Loucy (cell line): Measurements from ENCODE around the gene OBP2A.
"Not testable (repeated sequence)": the region's sequence is repeated elsewhere in the genome, so short reads cannot be mapped to it uniquely, and the experiment has no call there.

ENCODE experiments used
- H2AFZ ChIP-seq: fragments of 200-600 bp; sonication (generic); 2 replicates; pipeline ENCODE4 v1.6.0; 2016; ENCODE audit warnings: antibody characterized with exemption, mild to moderate bottlenecking, low read length, moderate library complexity
- H3F3A ChIP-seq: fragments of 200-600 bp; 2 replicates; pipeline ENCODE4 v1.6.0; 2016; ENCODE audit warnings: antibody characterized with exemption, low read depth, mild to moderate bottlenecking
- H3K27me3 ChIP-seq: fragments of 200-600 bp; sonication (generic); 2 replicates; pipeline ENCODE4 v1.6.1; 2014; ENCODE audit warnings: low read length, mild to moderate bottlenecking; ENCODE audit not compliant: insufficient read depth, poor library complexity, severe bottlenecking
- H3K36me3 ChIP-seq: fragments of 200-600 bp; sonication (generic); 2 replicates; pipeline ENCODE4 v1.6.1; 2016; ENCODE audit warnings: low read length; ENCODE audit not compliant: insufficient read depth
- H3K4me1 ChIP-seq: fragments of 200-600 bp; sonication (generic); 2 replicates; pipeline ENCODE4 v1.5.1; 2014; ENCODE audit warnings: low read length, mild to moderate bottlenecking; ENCODE audit not compliant: insufficient read depth, poor library complexity, severe bottlenecking
- H3K4me2 ChIP-seq: fragments of 200-600 bp; sonication (generic); 2 replicates; pipeline ENCODE4 v1.6.0; 2014; ENCODE audit warnings: antibody characterized with exemption, low read length, low read depth, mild to moderate bottlenecking; ENCODE audit not compliant: poor library complexity, severe bottlenecking
- H3K4me3 ChIP-seq: fragments of 200-600 bp; sonication (generic); 2 replicates; pipeline ENCODE4 v1.5.1; 2014; ENCODE audit warnings: low read length, mild to moderate bottlenecking, mixed read lengths; ENCODE audit not compliant: poor library complexity, severe bottlenecking
- H3K79me2 ChIP-seq: fragments of 200-600 bp; sonication (generic); 2 replicates; pipeline ENCODE4 v1.6.1; 2014; ENCODE audit warnings: low read length; ENCODE audit not compliant: insufficient read depth
- H3K9ac ChIP-seq: fragments of 200-600 bp; sonication (generic); 2 replicates; pipeline ENCODE4 v1.6.0; 2014; ENCODE audit warnings: mild to moderate bottlenecking, low read depth, low read length, moderate library complexity; ENCODE audit not compliant: poor library complexity, severe bottlenecking
- H3K9me2 ChIP-seq: fragments of 200-600 bp; sonication (generic); replicated peaks from 2 replicates; pipeline ENCODE4 v1.6.1; 2016; ENCODE audit warnings: low read depth, low read length, mixed read lengths
- H3K9me3 ChIP-seq: fragments of 200-600 bp; sonication (generic); 2 replicates; pipeline ENCODE4 v1.6.1; 2014; ENCODE audit warnings: mild to moderate bottlenecking, antibody characterized with exemption, low read length, low read depth; ENCODE audit not compliant: insufficient read depth
- H4K20me1 ChIP-seq: fragments of 200-600 bp; sonication (generic); 2 replicates; pipeline ENCODE4 v1.6.0; 2014; ENCODE audit warnings: antibody characterized with exemption, low read length, mild to moderate bottlenecking; ENCODE audit not compliant: insufficient read depth, poor library complexity, severe bottlenecking
- EZH2phosphoT487 ChIP-seq: fragments of 200-600 bp; IDR thresholded peaks from 2 replicates; pipeline ENCODE4 v1.6.1; 2018; ENCODE audit warnings: antibody characterized with exemption, mild to moderate bottlenecking, moderate library complexity, borderline replicate concordance
- TF ChIP-seq, protein P1 (sequence below): fragments of 200-600 bp; sonication (generic); conservative IDR thresholded peaks from 2 replicates; pipeline ENCODE4 v1.5.1; 2014; ENCODE audit warnings: mild to moderate bottlenecking, antibody characterized with exemption, low read length

The OBP2A gene

DNA sequence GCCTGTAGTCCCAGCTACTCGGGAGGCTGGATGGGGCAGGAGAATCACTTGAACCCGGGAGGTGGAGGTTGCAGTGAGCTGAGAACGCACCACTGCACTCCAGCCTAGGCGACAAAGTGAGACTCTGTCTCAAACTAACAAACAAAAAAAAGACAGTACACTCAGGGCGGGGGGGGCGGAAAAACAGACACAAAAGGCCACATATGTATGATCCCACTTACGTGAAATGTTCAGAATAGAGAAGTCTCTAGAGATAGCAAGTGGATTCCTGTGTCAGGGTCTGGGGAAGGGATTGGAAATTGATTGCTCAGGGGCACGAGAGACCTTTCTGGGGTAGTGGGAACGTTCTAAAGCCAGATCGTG, 33.7 kb upstream of the OBP2A start:
- Histone ChIP-seq H3K27me3 (no peaks in the 10 kb centered on the region), H3K4me2 (no peak overlapping the region), H3K4me3 (no peak overlapping the region), H2AFZ (no peak overlapping the region), H3K9ac (no peak overlapping the region), H3K36me3 (no peaks in the 10 kb centered on the region), H3K79me2 (no peaks in the 10 kb centered on the region), H3K9me2 (no peaks in the 10 kb centered on the region), H3K4me1 (no peaks in the 10 kb centered on the region), H3F3A (no peaks in the 10 kb centered on the region), H3K9me3 (no peaks in the 10 kb centered on the region), H4K20me1 (no peaks in the 10 kb centered on the region)
- TF ChIP-seq, protein P1, sequence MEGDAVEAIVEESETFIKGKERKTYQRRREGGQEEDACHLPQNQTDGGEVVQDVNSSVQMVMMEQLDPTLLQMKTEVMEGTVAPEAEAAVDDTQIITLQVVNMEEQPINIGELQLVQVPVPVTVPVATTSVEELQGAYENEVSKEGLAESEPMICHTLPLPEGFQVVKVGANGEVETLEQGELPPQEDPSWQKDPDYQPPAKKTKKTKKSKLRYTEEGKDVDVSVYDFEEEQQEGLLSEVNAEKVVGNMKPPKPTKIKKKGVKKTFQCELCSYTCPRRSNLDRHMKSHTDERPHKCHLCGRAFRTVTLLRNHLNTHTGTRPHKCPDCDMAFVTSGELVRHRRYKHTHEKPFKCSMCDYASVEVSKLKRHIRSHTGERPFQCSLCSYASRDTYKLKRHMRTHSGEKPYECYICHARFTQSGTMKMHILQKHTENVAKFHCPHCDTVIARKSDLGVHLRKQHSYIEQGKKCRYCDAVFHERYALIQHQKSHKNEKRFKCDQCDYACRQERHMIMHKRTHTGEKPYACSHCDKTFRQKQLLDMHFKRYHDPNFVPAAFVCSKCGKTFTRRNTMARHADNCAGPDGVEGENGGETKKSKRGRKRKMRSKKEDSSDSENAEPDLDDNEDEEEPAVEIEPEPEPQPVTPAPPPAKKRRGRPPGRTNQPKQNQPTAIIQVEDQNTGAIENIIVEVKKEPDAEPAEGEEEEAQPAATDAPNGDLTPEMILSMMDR, result no peak
- TF ChIP-seq EZH2phosphoT487, result no peak

DNA sequence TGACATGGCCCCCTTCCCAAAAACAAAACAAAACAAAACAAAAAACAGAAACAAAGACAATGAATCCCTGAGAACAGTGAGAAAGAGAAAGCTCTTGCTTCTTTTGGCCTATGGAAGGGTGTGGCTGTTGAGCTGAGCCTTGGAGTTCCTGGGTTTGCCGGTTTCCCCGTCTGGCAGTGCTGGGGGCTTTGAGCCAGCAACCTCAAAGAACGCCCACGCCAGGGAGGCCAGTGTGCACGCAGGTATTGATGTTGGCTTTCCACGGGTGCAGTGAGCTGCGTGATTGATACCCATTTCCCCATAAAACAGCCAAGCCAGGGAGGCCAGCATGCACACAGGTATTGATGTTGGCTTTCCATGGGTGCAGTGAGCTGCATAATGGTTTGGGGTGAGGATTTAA, 33.0 kb upstream of the OBP2A start:
- Histone ChIP-seq H3F3A (no peaks in the 10 kb centered on the region), H3K4me2 (no peak overlapping the region), H4K20me1 (no peaks in the 10 kb centered on the region), H3K9me3 (no peaks in the 10 kb centered on the region), H3K4me1 (no peaks in the 10 kb centered on the region), H3K9me2 (no peaks in the 10 kb centered on the region), H3K36me3 (no peaks in the 10 kb centered on the region), H3K27me3 (no peaks in the 10 kb centered on the region), H3K79me2 (no peaks in the 10 kb centered on the region), H3K4me3 (no peak overlapping the region), H3K9ac (no peak overlapping the region), H2AFZ (no peak overlapping the region)
- TF ChIP-seq, protein P1, result no peak
- no peak for TF ChIP-seq EZH2phosphoT487

DNA sequence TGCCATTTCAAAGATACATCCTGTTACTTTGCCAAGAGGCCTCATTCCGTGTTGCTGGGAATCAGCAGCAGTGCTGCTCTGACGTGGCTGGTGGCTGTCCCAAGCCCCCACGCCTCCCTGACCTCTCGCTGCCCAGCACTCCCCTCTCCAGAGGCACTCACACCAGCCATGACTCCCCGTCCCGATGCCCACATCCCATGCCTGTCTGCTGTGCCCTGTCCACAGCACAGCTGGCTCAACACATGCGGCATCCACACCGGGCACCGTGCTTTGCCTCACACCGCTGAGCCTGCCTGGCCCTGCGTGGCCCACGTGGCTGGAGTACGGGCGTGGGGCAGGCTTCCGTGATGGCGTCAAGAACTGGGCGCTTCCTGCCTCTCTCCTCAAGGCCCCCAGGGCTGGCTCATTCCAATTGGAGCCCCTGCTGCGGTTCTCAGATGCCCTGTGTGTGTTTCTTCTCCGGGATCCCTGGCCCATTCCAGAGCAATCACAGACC, 32.5 kb upstream of the OBP2A start:
- Histone ChIP-seq H3K36me3 (no peaks in the 10 kb centered on the region), H3K9ac (no peak overlapping the region), H3K4me1 (no peaks in the 10 kb centered on the region), H4K20me1 (no peaks in the 10 kb centered on the region), H3K4me2 (no peak overlapping the region), H3K9me2 (no peaks in the 10 kb centered on the region), H3F3A (no peaks in the 10 kb centered on the region), H3K79me2 (no peaks in the 10 kb centered on the region), H3K9me3 (no peaks in the 10 kb centered on the region), H3K4me3 (no peak overlapping the region), H2AFZ (no peak overlapping the region), H3K27me3 (no peaks in the 10 kb centered on the region)
- TF ChIP-seq, protein P1, result no peak
- TF ChIP-seq EZH2phosphoT487, result no peak

DNA sequence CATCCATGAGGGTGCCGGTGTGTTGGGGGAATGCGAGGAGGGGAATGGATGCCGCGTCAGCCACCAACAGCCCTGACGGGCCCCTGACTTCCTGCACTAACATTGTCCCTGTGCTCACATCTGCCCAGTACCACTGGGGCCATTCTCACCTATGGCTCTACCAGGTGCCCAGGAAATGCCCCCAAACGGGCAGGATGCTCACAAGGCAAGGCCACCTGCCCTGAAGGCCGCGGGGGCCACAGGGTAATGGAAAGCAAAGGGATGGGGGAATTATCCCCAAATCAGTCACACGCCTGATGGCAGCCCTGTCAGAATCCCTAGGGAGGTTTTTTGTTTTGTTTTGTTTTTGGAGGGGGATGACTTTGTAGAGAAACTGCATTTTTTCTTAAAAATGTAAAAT, 32.0 kb upstream of the OBP2A start:
- not testable (repeated sequence) for H3K27me3 ChIP-seq, H3K4me2 ChIP-seq, H3K9me3 ChIP-seq, H3K9me2 ChIP-seq, H3K36me3 ChIP-seq, H4K20me1 ChIP-seq, H3K4me3 ChIP-seq, H3K9ac ChIP-seq, H2AFZ ChIP-seq, H3K4me1 ChIP-seq, H3F3A ChIP-seq, H3K79me2 ChIP-seq
